OCI-LY7 (cell line): ENCODE results near the gene GABRB3. TPM values are rescaled to one million over a fixed set of nuclear protein-coding genes. Genes with fewer than 3 reads are reported as not detected.

ENCODE experiments used
- BruUV-seq: library from RNA; stranded (reverse); fragments of 400-500 nt; replicated peaks from 2 replicates; lab custom pipeline; 2021; lab: Mats Ljungman, UMichigan
- CTCF ChIA-PET: fragments of 300-600 bp; sonication (Branson Sonifier 250); formaldehyde crosslinking; loops from one replicate; lab custom pipeline; 2022; ENCODE audit warnings: antibody characterized with exemption; ENCODE audit not compliant: unreplicated experiment; lab: Charles Lee
- POLR2A ChIA-PET: fragments of 300-600 bp; sonication (Branson Sonifier 250); formaldehyde crosslinking; loops from one replicate; lab custom pipeline; 2022; ENCODE audit warnings: antibody characterized with exemption; lab: Charles Lee
- DNase-seq: peaks from one replicate; pipeline ENCODE4 v3.0.0-alpha.2; 2015; ENCODE audit warnings: low spot score
- H2AFZ ChIP-seq: fragments of 200-600 bp; sonication (generic), shearing (Covaris generic); 2 replicates; pipeline ENCODE4 v1.6.1; 2014; ENCODE audit warnings: mild to moderate bottlenecking, antibody characterized with exemption, low read length, moderate library complexity
- H3K27ac ChIP-seq: fragments of 200-600 bp; sonication (generic); 2 replicates; pipeline ENCODE4 v1.5.1; 2014; ENCODE audit warnings: mixed run types, low read depth, mild to moderate bottlenecking, moderate library complexity, low read length, inconsistent platforms; ENCODE audit not compliant: poor library complexity, severe bottlenecking
- H3K36me3 ChIP-seq: fragments of 200-600 bp; sonication (generic); 2 replicates; pipeline ENCODE4 v1.6.1; 2014; ENCODE audit warnings: mild to moderate bottlenecking, antibody characterized with exemption, low read length, moderate library complexity, mixed read lengths; ENCODE audit not compliant: insufficient read depth
- H3K4me1 ChIP-seq: fragments of 200-600 bp; sonication (generic); 2 replicates; pipeline ENCODE4 v1.5.1; 2014; ENCODE audit warnings: mild to moderate bottlenecking, low read length; ENCODE audit not compliant: insufficient read depth, poor library complexity, severe bottlenecking
- H3K4me2 ChIP-seq: fragments of 200-600 bp; sonication (generic); 2 replicates; pipeline ENCODE4 v1.6.1; 2014; ENCODE audit warnings: mild to moderate bottlenecking, low read length
- H3K4me3 ChIP-seq: fragments of 200-600 bp; sonication (generic); 2 replicates; pipeline ENCODE4 v1.5.1; 2014; ENCODE audit warnings: mild to moderate bottlenecking, low read depth, low read length; ENCODE audit not compliant: poor library complexity, severe bottlenecking
- H3K79me2 ChIP-seq: fragments of 200-600 bp; sonication (generic); 2 replicates; pipeline ENCODE4 v1.6.1; 2016; ENCODE audit warnings: low read depth, mild to moderate bottlenecking, low read length, moderate library complexity, mixed read lengths; ENCODE audit not compliant: insufficient read depth
- H3K9me2 ChIP-seq: fragments of 200-600 bp; sonication (generic); 2 replicates; pipeline ENCODE4 v1.6.1; 2016; ENCODE audit warnings: mild to moderate bottlenecking, low read length, mixed read lengths; ENCODE audit not compliant: insufficient read depth
- H3K9me3 ChIP-seq: fragments of 200-600 bp; sonication (generic); 2 replicates; pipeline ENCODE4 v1.6.1; 2014; ENCODE audit warnings: mild to moderate bottlenecking, mixed run types, low read length, mixed read lengths
- H4K20me1 ChIP-seq: fragments of 200-600 bp; sonication (generic); 2 replicates; pipeline ENCODE4 v1.6.1; 2014; ENCODE audit warnings: mild to moderate bottlenecking, antibody characterized with exemption, low read length, moderate library complexity, mixed read lengths; ENCODE audit not compliant: insufficient read depth
- CTCF ChIP-seq: fragments of 200-600 bp; sonication (generic); conservative IDR thresholded peaks from 2 replicates; pipeline ENCODE4 v1.5.1; 2014; ENCODE audit warnings: mild to moderate bottlenecking, antibody characterized with exemption, low read length, moderate library complexity, mixed read lengths
- EZH2phosphoT487 ChIP-seq: fragments of 200-600 bp; sonication (generic); IDR thresholded peaks from 2 replicates; pipeline ENCODE4 v1.6.1; 2018; ENCODE audit warnings: low read depth, borderline replicate concordance, mild to moderate bottlenecking, mixed run types, antibody characterized with exemption, low read length, moderate library complexity, mixed read lengths
- intact Hi-C: fragments of 100-400 bp; cut with micrococcal nuclease; formaldehyde crosslinking; loops from one replicate; pipeline ENCODE4 v1.10.0; 2022; ENCODE audit not compliant: unreplicated experiment
- total RNA-seq, 2 experiments: library from RNA; depleted of rRNA in 1 of 2; stranded (reverse); fragments of >200 nt in 1 of 2; shearing (Covaris generic) in 1 of 2; gene quantifications; 2 replicates each; pipeline ENCODE4 v1.2.3, GENCODE V29; 2014 to 2022

GABRB3 gene
- total RNA-seq, 2 experiments from 2014 or later, result 2.8 to 6.5 TPM

- POLR2A ChIA-PET, result interaction anchor here (0.7 kb wide), 1 partner anchor 35 kb away, joined by 4 read pairs; no protein-coding TSS in a partner anchor
- TF ChIP-seq CTCF (no peak), EZH2phosphoT487 (no peak)
- Histone ChIP-seq H3K4me2 (no peak overlapping the region), H3K9me2 (no peaks in the 10 kb centered on the region), H3K36me3 (no peaks in the 10 kb centered on the region), H3K4me3 (no peak overlapping the region), H3K27ac (no peak overlapping the region), H3K9me3 (no peaks in the 10 kb centered on the region), H2AFZ (no peak overlapping the region), H3K79me2 (no peaks in the 10 kb centered on the region), H3K4me1 (no peaks in the 10 kb centered on the region), H4K20me1 (no peaks in the 10 kb centered on the region)
- CTCF ChIA-PET, result no interaction called here
- intact Hi-C loops, result no loop called here
- BruUV-seq, result no TSS peak
- DNase-seq, result no peak
Observed at GRCh38 chr15:26656080-26656479, 116.8 kb downstream of the GABRB3 start.

GRCh38 chr15:26651909-26652308 is 121.0 kb downstream of the GABRB3 start:
- Histone ChIP-seq H3K4me3 (no peak overlapping the region), H3K4me1 (peaks cover 6% of the 10 kb centered on the region), H3K27ac (no peak overlapping the region), H3K36me3 (no peaks in the 10 kb centered on the region), H4K20me1 (no peaks in the 10 kb centered on the region), H3K9me3 (no peaks in the 10 kb centered on the region), H3K9me2 (no peaks in the 10 kb centered on the region), H3K4me2 (no peak overlapping the region), H3K79me2 (no peaks in the 10 kb centered on the region), H2AFZ (no peak overlapping the region)
- POLR2A ChIA-PET, result no interaction called here
- CTCF ChIA-PET, result no interaction called here
- intact Hi-C loops, result no loop called here
- no peak for TF ChIP-seq EZH2phosphoT487
- TF ChIP-seq CTCF, result no peak
- BruUV-seq, result no TSS peak
- DNase-seq, result no peak

- H3K4me2 ChIP-seq, result no peak overlapping the region
- H3K9me3 ChIP-seq, result no peaks in the 10 kb centered on the region
- TF ChIP-seq EZH2phosphoT487 (no peak), CTCF (no peak)
- no peak overlapping the region for H3K27ac ChIP-seq
- H3K79me2 ChIP-seq, result no peaks in the 10 kb centered on the region
- POLR2A ChIA-PET, result no interaction called here
- no peak overlapping the region for H2AFZ ChIP-seq
- H3K36me3 ChIP-seq, result no peaks in the 10 kb centered on the region
- intact Hi-C loops, result no loop called here
- DNase-seq, result no peak
- H3K4me3 ChIP-seq, result no peak overlapping the region
- no peaks in the 10 kb centered on the region for H4K20me1 ChIP-seq
- no TSS peak for BruUV-seq
- no peaks in the 10 kb centered on the region for H3K9me2 ChIP-seq
- H3K4me1 ChIP-seq, result peaks cover 6% of the 10 kb centered on the region
- CTCF ChIA-PET, result no interaction called here
Observed at GRCh38 chr15:26648676-26649075, 124.2 kb downstream of the GABRB3 start.
